ENCODE data around the gene KLF6. TPM values are rescaled to one million over a fixed set of nuclear protein-coding genes. Genes with fewer than 3 reads are reported as not detected.

The KLF6 gene
- total RNA-seq = 75.7 and 232 TPM in 2 replicates

GRCh38 chr10:3784510-3785250 lies at the start of gene KLF6:
KLF6 (minus strand) TSS chr10:3785209; CDS start chr10:3785014, 195 bp downstream.

Measured in dermis lymphatic vessel endothelial cell (primary cell).